Trophoblast cell (in vitro differentiated cells and primary cell): Measurements from ENCODE around the gene ARHGEF40.
A peak's percentile ranks its signal among the peaks of the same experiment; 100 is the strongest.

Experiments used
- DNase-seq, 2 donors: peaks; one replicate each; pipeline ENCODE4 v3.0.0-alpha.2; 2016
- H2AFZ ChIP-seq: 2 replicates; pipeline ENCODE4 v1.6.1; 2013; ENCODE audit warnings: low read length, moderate library complexity, mild to moderate bottlenecking; ENCODE audit not compliant: insufficient read depth, poor library complexity
- H2AK5ac ChIP-seq: 2 replicates; pipeline ENCODE4 v1.6.1; 2013; ENCODE audit warnings: mild to moderate bottlenecking, low read length
- H2BK120ac ChIP-seq: 2 replicates; pipeline ENCODE4 v1.6.1; 2013; ENCODE audit warnings: low read length, mild to moderate bottlenecking, moderate library complexity; ENCODE audit not compliant: insufficient read depth, poor library complexity
- H2BK12ac ChIP-seq: 2 replicates; pipeline ENCODE4 v1.6.1; 2013; ENCODE audit warnings: mild to moderate bottlenecking, low read length, moderate library complexity
- H2BK5ac ChIP-seq: 2 replicates; pipeline ENCODE4 v1.6.1; 2013; ENCODE audit warnings: low read length, low read depth, moderate library complexity, mild to moderate bottlenecking; ENCODE audit not compliant: poor library complexity
- H3K14ac ChIP-seq: 2 replicates; pipeline ENCODE4 v1.6.1; 2013; ENCODE audit warnings: mild to moderate bottlenecking, low read length
- H3K18ac ChIP-seq: 2 replicates; pipeline ENCODE4 v1.6.1; 2013; ENCODE audit warnings: mild to moderate bottlenecking, low read length
- H3K23ac ChIP-seq: 2 replicates; pipeline ENCODE4 v1.6.1; 2013; ENCODE audit warnings: low read length
- H3K27ac ChIP-seq: 2 replicates; pipeline ENCODE4 v1.5.1; 2013; ENCODE audit warnings: low read depth, mild to moderate bottlenecking, inconsistent platforms, low read length, moderate library complexity
- H3K27me3 ChIP-seq: 2 replicates; pipeline ENCODE4 v1.6.1; 2013; ENCODE audit warnings: inconsistent platforms, mild to moderate bottlenecking, low read length, moderate library complexity; ENCODE audit not compliant: insufficient read depth
- H3K36me3 ChIP-seq, 2 experiments: 1 replicate in 1 of 2; 2 replicates in 1 of 2; pipeline ENCODE4 v1.6.1; 2013; ENCODE audit warnings: low read length in 2 of 2, mild to moderate bottlenecking in 2 of 2, moderate library complexity in 1 of 2; ENCODE audit not compliant: insufficient read depth in 2 of 2, control insufficient read depth in 1 of 2
- H3K4ac ChIP-seq: 2 replicates; pipeline ENCODE4 v1.6.1; 2013; ENCODE audit warnings: low read depth, mild to moderate bottlenecking, low read length, moderate library complexity
- H3K4me1 ChIP-seq, 2 experiments: 1 replicate in 1 of 2; 2 replicates in 1 of 2; pipeline ENCODE4 v1.6.1; 2013; ENCODE audit warnings: low read length in 2 of 2, mild to moderate bottlenecking in 2 of 2, moderate library complexity in 1 of 2; ENCODE audit not compliant: insufficient read depth in 2 of 2, control insufficient read depth in 1 of 2
- H3K4me2 ChIP-seq: 2 replicates; pipeline ENCODE4 v1.6.1; 2013; ENCODE audit warnings: inconsistent platforms, mild to moderate bottlenecking, low read length, moderate library complexity
- H3K4me3 ChIP-seq: 2 replicates; pipeline ENCODE4 v1.5.1; 2013; ENCODE audit warnings: mild to moderate bottlenecking, low read depth, low read length, inconsistent platforms
- H3K79me1 ChIP-seq: one replicate; pipeline ENCODE4 v1.6.1; 2013; ENCODE audit warnings: low read length
- H3K79me2 ChIP-seq: 2 replicates; pipeline ENCODE4 v1.6.1; 2013; ENCODE audit warnings: low read length, mild to moderate bottlenecking; ENCODE audit not compliant: control insufficient read depth, insufficient read depth, poor library complexity
- H3K9ac ChIP-seq: 2 replicates; pipeline ENCODE4 v1.6.1; 2013; ENCODE audit warnings: mild to moderate bottlenecking, low read length
- H3K9me3 ChIP-seq: 2 replicates; pipeline ENCODE4 v1.6.1; 2013; ENCODE audit warnings: low read depth, mild to moderate bottlenecking, control low read depth, inconsistent platforms, low read length; ENCODE audit not compliant: insufficient read depth
- H4K12ac ChIP-seq: 2 replicates; pipeline ENCODE4 v1.6.1; 2013; ENCODE audit warnings: low read depth, mild to moderate bottlenecking, low read length, moderate library complexity
- H4K8ac ChIP-seq: 2 replicates; pipeline ENCODE4 v1.6.1; 2013; ENCODE audit warnings: low read depth, mild to moderate bottlenecking, low read length, moderate library complexity
- H4K91ac ChIP-seq: one replicate; pipeline ENCODE4 v1.6.1; 2013; ENCODE audit warnings: low read depth, mild to moderate bottlenecking, low read length, moderate library complexity
- WGBS: extraction: QIAGEN DNeasy Blood & Tissue Kit; methylation state at CpG from one replicate; pipeline ENCODE4 v1.1.7; 2013; ENCODE audit warnings: missing lambda C conversion rate; ENCODE audit not compliant: insufficient read length, insufficient coverage; ENCODE audit errors: extremely low coverage; 5-methylcytosine and 5-hydroxymethylcytosine counted together

Gene ARHGEF40

GRCh38 chr14:21101802-21102413, 31.8 kb downstream of the ARHGEF40 start:
- no peak overlapping the region for H3K4me3 ChIP-seq
- H3K14ac ChIP-seq = no peak overlapping the region
- H3K79me1 ChIP-seq = peaks cover 11% of the 10 kb centered on the region
- no peak overlapping the region for H3K23ac ChIP-seq
- H2BK12ac ChIP-seq = peak overlapping the region; percentile 7
- peak in 1 of 2 donors; percentile 12 for DNase-seq
- H3K9ac ChIP-seq = no peak overlapping the region
- no CpG with 5 or more reads among the region's 8 CpGs for WGBS
- H3K4ac ChIP-seq = no peak overlapping the region
- no peak overlapping the region for H4K12ac ChIP-seq
- no peaks in the 10 kb centered on the region for H3K27me3 ChIP-seq
- H2AK5ac ChIP-seq = no peak overlapping the region
- H3K9me3 ChIP-seq = peaks cover 2% of the 10 kb centered on the region
- H3K4me2 ChIP-seq = no peak overlapping the region
- no peak overlapping the region for H2AFZ ChIP-seq
- H2BK120ac ChIP-seq = no peak overlapping the region
- peaks cover 9 to 23% of the 10 kb centered on the region in 2 experiments for H3K4me1 ChIP-seq
- no peak overlapping the region for H3K27ac ChIP-seq
- H4K8ac ChIP-seq = no peak overlapping the region
- H3K79me2 ChIP-seq = peaks cover 6% of the 10 kb centered on the region
- H3K18ac ChIP-seq = no peak overlapping the region
- no peak overlapping the region for H4K91ac ChIP-seq
- H2BK5ac ChIP-seq = no peak overlapping the region
- H3K36me3 ChIP-seq = no peaks in the 10 kb centered on the region

GRCh38 chr14:21102521-21103410, 32.7 kb downstream of the ARHGEF40 start:
- peaks cover 2% of the 10 kb centered on the region for H3K9me3 ChIP-seq
- no peak overlapping the region for H3K27ac ChIP-seq
- no CpG with 5 or more reads among the region's 9 CpGs for WGBS
- H3K36me3 ChIP-seq = no peaks in the 10 kb centered on the region
- H4K91ac ChIP-seq = peak overlapping the region; percentile 48
- peaks cover 11% of the 10 kb centered on the region for H3K79me1 ChIP-seq
- no peak overlapping the region for H2BK12ac ChIP-seq
- DNase-seq = no peak
- no peak overlapping the region for H3K4me3 ChIP-seq
- H2BK120ac ChIP-seq = peak overlapping the region; percentile 37
- H2AFZ ChIP-seq = peak overlapping the region; percentile 71
- peak overlapping the region; percentile 71 for H3K4me2 ChIP-seq
- no peak overlapping the region for H3K4ac ChIP-seq
- peak overlapping the region; percentile 20 for H3K14ac ChIP-seq
- no peak overlapping the region for H3K23ac ChIP-seq
- no peak overlapping the region for H2BK5ac ChIP-seq
- peak overlapping the region; percentile 17 for H3K18ac ChIP-seq
- H4K8ac ChIP-seq = peak overlapping the region; percentile 83
- peaks cover 9 to 23% of the 10 kb centered on the region in 2 experiments for H3K4me1 ChIP-seq
- H3K9ac ChIP-seq = no peak overlapping the region
- peaks cover 6% of the 10 kb centered on the region for H3K79me2 ChIP-seq
- no peak overlapping the region for H2AK5ac ChIP-seq
- peak overlapping the region; percentile 59 for H4K12ac ChIP-seq
- no peaks in the 10 kb centered on the region for H3K27me3 ChIP-seq

- no peaks in the 10 kb centered on the region for H3K27me3 ChIP-seq
- H4K8ac ChIP-seq = peak overlapping the region; percentile 83
- H2BK12ac ChIP-seq = peak overlapping the region; percentile 54
- H3K79me2 ChIP-seq = peaks cover 6% of the 10 kb centered on the region
- H3K36me3 ChIP-seq = no peaks in the 10 kb centered on the region
- H3K4me1 ChIP-seq = peaks cover 9 to 23% of the 10 kb centered on the region in 2 experiments
- H4K91ac ChIP-seq = peak overlapping the region; percentile 48
- DNase-seq = no peak
- H3K4me3 ChIP-seq = peak overlapping the region; percentile 58
- peak overlapping the region; percentile 50 for H3K14ac ChIP-seq
- no peak overlapping the region for H3K27ac ChIP-seq
- no peak overlapping the region for H2AK5ac ChIP-seq
- no peak overlapping the region for H3K9ac ChIP-seq
- peak overlapping the region; percentile 37 for H2BK120ac ChIP-seq
- H4K12ac ChIP-seq = peak overlapping the region; percentile 59
- peaks cover 11% of the 10 kb centered on the region for H3K79me1 ChIP-seq
- H3K18ac ChIP-seq = peak overlapping the region; percentile 17
- H3K4ac ChIP-seq = no peak overlapping the region
- peak overlapping the region; percentile 71 for H2AFZ ChIP-seq
- peaks cover 2% of the 10 kb centered on the region for H3K9me3 ChIP-seq
- no CpG with 5 or more reads among the region's 9 CpGs for WGBS
- H2BK5ac ChIP-seq = no peak overlapping the region
- H3K23ac ChIP-seq = no peak overlapping the region
- H3K4me2 ChIP-seq = peak overlapping the region; percentile 71
Measured at GRCh38 chr14:21103411-21103709, 33.3 kb downstream of the ARHGEF40 start.

- H3K4me3 ChIP-seq = peak overlapping the region; percentile 81
- peak overlapping the region; percentile 96 for H4K12ac ChIP-seq
- peak overlapping the region; percentile 68 for H3K4ac ChIP-seq
- peak overlapping the region; percentile 98 for H3K9ac ChIP-seq
- H2BK5ac ChIP-seq = peak overlapping the region; percentile 100
- no peaks in the 10 kb centered on the region for H3K36me3 ChIP-seq
- H3K79me2 ChIP-seq = peaks cover 6% of the 10 kb centered on the region
- peak overlapping the region; percentile 99 for H3K18ac ChIP-seq
- peak overlapping the region; percentile 100 for H4K8ac ChIP-seq
- H2BK120ac ChIP-seq = peak overlapping the region; percentile 99
- DNase-seq = peak; percentile 96 to 97
- peaks cover 9 to 23% of the 10 kb centered on the region in 2 experiments for H3K4me1 ChIP-seq
- H3K4me2 ChIP-seq = peak overlapping the region; percentile 71
- H3K27ac ChIP-seq = peak overlapping the region; percentile 97
- peak overlapping the region; percentile 94 for H2BK12ac ChIP-seq
- no peak overlapping the region for H3K23ac ChIP-seq
- WGBS = no CpG with 5 or more reads among the region's 62 CpGs
- peaks cover 11% of the 10 kb centered on the region for H3K79me1 ChIP-seq
- peak overlapping the region; percentile 100 for H4K91ac ChIP-seq
- H3K9me3 ChIP-seq = peaks cover 2% of the 10 kb centered on the region
- H2AK5ac ChIP-seq = peak overlapping the region; percentile 66
- H3K14ac ChIP-seq = peak overlapping the region; percentile 99
- peak overlapping the region; percentile 96 for H2AFZ ChIP-seq
- H3K27me3 ChIP-seq = no peaks in the 10 kb centered on the region
Measured at GRCh38 chr14:21103710-21104447, 33.8 kb downstream of the ARHGEF40 start.
